SK-N-SH (cell line): ENCODE data around the gene ST6GALNAC3.

Experiments
- CHD2 ChIP-seq: fragments of 150-350 bp; IDR thresholded peaks from 2 replicates; pipeline ENCODE4 v1.6.1; 2018; ENCODE audit warnings: low read length; ENCODE audit not compliant: partially characterized antibody
- JUND ChIP-seq: IDR thresholded peaks from 2 replicates; pipeline ENCODE4 v1.4.0; 2012
- RAD21 ChIP-seq: IDR thresholded peaks from 2 replicates; pipeline ENCODE4 v1.6.1; 2012; ENCODE audit warnings: mild to moderate bottlenecking, low read length
- RCOR1 ChIP-seq: fragments of 150-350 bp; IDR thresholded peaks from 2 replicates; pipeline ENCODE4 v1.6.1; 2017; ENCODE audit warnings: antibody characterized with exemption, low read length
- TAF1 ChIP-seq: IDR thresholded peaks from 2 replicates; pipeline ENCODE4 v1.6.1; 2012; ENCODE audit warnings: low read depth, mild to moderate bottlenecking, low read length, moderate library complexity, borderline replicate concordance
- YY1 ChIP-seq: IDR thresholded peaks from 2 replicates; pipeline ENCODE4 v1.4.0; 2012; ENCODE audit warnings: low read depth, mild to moderate bottlenecking
- TF ChIP-seq, protein P1 (sequence below): fragments of 200-600 bp; sonication (generic); IDR thresholded peaks from 2 replicates; pipeline ENCODE4 v1.6.1; 2017; ENCODE audit warnings: antibody characterized with exemption, mild to moderate bottlenecking, moderate library complexity
- TF ChIP-seq, protein P2 (sequence below): IDR thresholded peaks from 2 replicates; pipeline ENCODE4 v1.4.0; 2012; ENCODE audit warnings: low read depth

DNA sequence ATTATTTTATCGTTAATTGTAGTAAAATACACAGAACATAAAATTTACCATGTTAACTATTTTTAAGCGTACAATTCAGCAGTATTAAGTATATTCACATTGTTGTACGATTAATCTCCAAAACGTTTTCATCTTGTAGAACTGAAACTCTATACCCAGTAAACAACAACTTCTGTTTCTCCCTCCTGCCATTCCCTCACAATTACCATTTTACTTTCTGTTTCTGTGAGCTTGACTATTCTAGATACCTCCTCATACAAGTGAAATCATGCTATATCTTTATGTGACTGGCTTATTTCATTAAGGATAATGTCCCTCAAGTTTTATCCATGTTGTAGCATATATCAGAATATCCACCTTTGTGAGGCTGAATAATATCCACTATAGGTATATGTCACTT lies 156.8 kb downstream of the ST6GALNAC3 start:
- TF ChIP-seq YY1 = no peak
- TF ChIP-seq RCOR1 = no peak
- TF ChIP-seq, protein P1, sequence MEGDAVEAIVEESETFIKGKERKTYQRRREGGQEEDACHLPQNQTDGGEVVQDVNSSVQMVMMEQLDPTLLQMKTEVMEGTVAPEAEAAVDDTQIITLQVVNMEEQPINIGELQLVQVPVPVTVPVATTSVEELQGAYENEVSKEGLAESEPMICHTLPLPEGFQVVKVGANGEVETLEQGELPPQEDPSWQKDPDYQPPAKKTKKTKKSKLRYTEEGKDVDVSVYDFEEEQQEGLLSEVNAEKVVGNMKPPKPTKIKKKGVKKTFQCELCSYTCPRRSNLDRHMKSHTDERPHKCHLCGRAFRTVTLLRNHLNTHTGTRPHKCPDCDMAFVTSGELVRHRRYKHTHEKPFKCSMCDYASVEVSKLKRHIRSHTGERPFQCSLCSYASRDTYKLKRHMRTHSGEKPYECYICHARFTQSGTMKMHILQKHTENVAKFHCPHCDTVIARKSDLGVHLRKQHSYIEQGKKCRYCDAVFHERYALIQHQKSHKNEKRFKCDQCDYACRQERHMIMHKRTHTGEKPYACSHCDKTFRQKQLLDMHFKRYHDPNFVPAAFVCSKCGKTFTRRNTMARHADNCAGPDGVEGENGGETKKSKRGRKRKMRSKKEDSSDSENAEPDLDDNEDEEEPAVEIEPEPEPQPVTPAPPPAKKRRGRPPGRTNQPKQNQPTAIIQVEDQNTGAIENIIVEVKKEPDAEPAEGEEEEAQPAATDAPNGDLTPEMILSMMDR = no peak
- TF ChIP-seq TAF1 = no peak
- TF ChIP-seq CHD2 = no peak
- no peak for TF ChIP-seq JUND
- TF ChIP-seq, protein P2, sequence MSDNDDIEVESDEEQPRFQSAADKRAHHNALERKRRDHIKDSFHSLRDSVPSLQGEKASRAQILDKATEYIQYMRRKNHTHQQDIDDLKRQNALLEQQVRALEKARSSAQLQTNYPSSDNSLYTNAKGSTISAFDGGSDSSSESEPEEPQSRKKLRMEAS = no peak
- TF ChIP-seq RAD21 = no peak
